GM23338 (cell line): ENCODE results near the gene GPR42. TPM values are rescaled to one million over a fixed set of nuclear protein-coding genes. Genes with fewer than 3 reads are reported as not detected.

Experiments
- ATAC-seq: fragments of 200-7000 bp; cut with Tn5 transposase; 3 replicates; pipeline ENCODE4 v1.9.1; 2020
- DNase-seq: peaks from one replicate; pipeline ENCODE4 v3.0.0-alpha.2; 2015; ENCODE audit warnings: low spot score
- H2AFZ ChIP-seq: fragments of 200-600 bp; sonication (generic); 2 replicates; pipeline ENCODE4 v1.8.0; 2016; ENCODE audit warnings: antibody characterized with exemption, mild to moderate bottlenecking, moderate library complexity
- H3F3A ChIP-seq: fragments of 200-600 bp; sonication (generic); replicated peaks from 2 replicates; pipeline ENCODE4 v1.8.0; 2017; ENCODE audit warnings: antibody characterized with exemption, mixed run types, low read depth
- H3K27ac ChIP-seq: fragments of 200-600 bp; sonication (generic); 2 replicates; pipeline ENCODE4 v1.6.1; 2016; ENCODE audit warnings: low read depth
- H3K27me3 ChIP-seq: fragments of 200-600 bp; sonication (generic); 2 replicates; pipeline ENCODE4 v1.8.0; 2016; ENCODE audit warnings: mild to moderate bottlenecking, mixed run types, moderate library complexity; ENCODE audit not compliant: insufficient read depth
- H3K36me3 ChIP-seq: fragments of 200-600 bp; sonication (generic); 2 replicates; pipeline ENCODE4 v1.8.0; 2016; ENCODE audit warnings: mild to moderate bottlenecking; ENCODE audit not compliant: insufficient read depth
- H3K4me1 ChIP-seq: fragments of 200-600 bp; sonication (generic); 2 replicates; pipeline ENCODE4 v1.8.0; 2016; ENCODE audit warnings: mild to moderate bottlenecking, moderate library complexity; ENCODE audit not compliant: insufficient read depth
- H3K4me2 ChIP-seq: fragments of 200-600 bp; sonication (generic); 2 replicates; pipeline ENCODE4 v1.7.1; 2017; ENCODE audit warnings: mixed run types
- H3K4me3 ChIP-seq: fragments of 200-600 bp; sonication (generic); 2 replicates; pipeline ENCODE4 v1.6.1; 2016; ENCODE audit warnings: mixed run types
- H3K79me2 ChIP-seq: fragments of 200-600 bp; sonication (generic); replicated peaks from 2 replicates; pipeline ENCODE4 v1.8.0; 2017; ENCODE audit warnings: mild to moderate bottlenecking; ENCODE audit not compliant: insufficient read depth
- H3K9me2 ChIP-seq: fragments of 200-600 bp; sonication (generic); 2 replicates; pipeline ENCODE4 v1.8.0; 2017; ENCODE audit not compliant: insufficient read depth
- H4K20me1 ChIP-seq: fragments of 200-600 bp; sonication (generic); replicated peaks from 2 replicates; pipeline ENCODE4 v1.8.0; 2017; ENCODE audit warnings: mild to moderate bottlenecking; ENCODE audit not compliant: insufficient read depth
- H3K27ac Mint-ChIP-seq: 2 replicates; pipeline ENCODE4 v1.8.0; 2020; ENCODE audit warnings: inconsistent platforms, mild to moderate bottlenecking, moderate library complexity, mixed read lengths
- H3K27me3 Mint-ChIP-seq: 3 replicates; pipeline ENCODE4 v1.8.0; 2022; ENCODE audit warnings: low read depth, mild to moderate bottlenecking, moderate library complexity, mixed read lengths, inconsistent platforms; ENCODE audit not compliant: insufficient read depth, poor library complexity
- H3K36me3 Mint-ChIP-seq: 3 replicates; pipeline ENCODE4 v1.8.0; 2021; ENCODE audit warnings: low read depth, mild to moderate bottlenecking, inconsistent platforms, moderate library complexity, mixed read lengths
- H3K4me1 Mint-ChIP-seq: 3 replicates; pipeline ENCODE4 v1.8.0; 2020; ENCODE audit warnings: mild to moderate bottlenecking, inconsistent platforms, mixed read lengths
- H3K4me3 Mint-ChIP-seq: 3 replicates; pipeline ENCODE4 v1.8.0; 2021; ENCODE audit warnings: moderate library complexity, mild to moderate bottlenecking, inconsistent platforms, mixed read lengths
- H3K9me3 Mint-ChIP-seq: 3 replicates; pipeline ENCODE4 v1.8.0; 2020; ENCODE audit warnings: moderate library complexity, mild to moderate bottlenecking, inconsistent platforms, mixed read lengths
- EZH2 ChIP-seq: fragments of 200-600 bp; sonication (generic); IDR thresholded peaks from one replicate; pipeline ENCODE4 v1.8.0; 2017; ENCODE audit warnings: antibody characterized with exemption, mild to moderate bottlenecking, low read depth; ENCODE audit not compliant: unreplicated experiment
- EZH2phosphoT487 ChIP-seq: fragments of 200-600 bp; sonication (generic); IDR thresholded peaks from one replicate; pipeline ENCODE4 v1.8.1; 2018; ENCODE audit warnings: antibody characterized with exemption; ENCODE audit not compliant: unreplicated experiment
- JUNB ChIP-seq: IDR thresholded peaks from one replicate; pipeline ENCODE4 v1.6.1; 2016; ENCODE audit warnings: antibody characterized with exemption; ENCODE audit not compliant: unreplicated experiment
- NANOG ChIP-seq: IDR thresholded peaks from 2 replicates; pipeline ENCODE4 v1.6.1; 2016; ENCODE audit warnings: antibody characterized with exemption, borderline replicate concordance
- STAT1 ChIP-seq: IDR thresholded peaks from one replicate; pipeline ENCODE4 v1.6.1; 2016; ENCODE audit warnings: antibody characterized with exemption; ENCODE audit not compliant: unreplicated experiment
- polyA plus RNA-seq: library from polyadenylated mRNA; unstranded; fragments of >200 nt; fragmentation: Nextera tagmentation; extraction: Ambion mirVana; gene quantifications from 2 replicates; pipeline ENCODE4 v1.2.1, GENCODE V29; 2016
- total RNA-seq: library from RNA; depleted of rRNA; stranded (reverse); fragments of >200 nt; shearing (Covaris generic); gene quantifications from 2 replicates; pipeline ENCODE4 v1.2.3, GENCODE V29; 2014
- TF ChIP-seq, protein P1 (sequence below), 2 experiments: fragments of 200-600 bp in 1 of 2; sonication (generic) in 1 of 2; conservative IDR thresholded peaks; 2 replicates each; pipeline versions ENCODE4 v1.5.1 to v1.6.1; 2016 to 2017; ENCODE audit warnings: antibody characterized with exemption in 2 of 2, low read depth in 2 of 2, mild to moderate bottlenecking in 2 of 2, moderate library complexity in 1 of 2
- TF ChIP-seq, protein P2 (sequence below): IDR thresholded peaks from one replicate; pipeline ENCODE4 v1.6.1; 2018; ENCODE audit warnings: antibody characterized with exemption; ENCODE audit not compliant: unreplicated experiment

The GPR42 gene
- total and polyA plus RNA-seq, 2 experiments from 2014 or later: not detected

DNA sequence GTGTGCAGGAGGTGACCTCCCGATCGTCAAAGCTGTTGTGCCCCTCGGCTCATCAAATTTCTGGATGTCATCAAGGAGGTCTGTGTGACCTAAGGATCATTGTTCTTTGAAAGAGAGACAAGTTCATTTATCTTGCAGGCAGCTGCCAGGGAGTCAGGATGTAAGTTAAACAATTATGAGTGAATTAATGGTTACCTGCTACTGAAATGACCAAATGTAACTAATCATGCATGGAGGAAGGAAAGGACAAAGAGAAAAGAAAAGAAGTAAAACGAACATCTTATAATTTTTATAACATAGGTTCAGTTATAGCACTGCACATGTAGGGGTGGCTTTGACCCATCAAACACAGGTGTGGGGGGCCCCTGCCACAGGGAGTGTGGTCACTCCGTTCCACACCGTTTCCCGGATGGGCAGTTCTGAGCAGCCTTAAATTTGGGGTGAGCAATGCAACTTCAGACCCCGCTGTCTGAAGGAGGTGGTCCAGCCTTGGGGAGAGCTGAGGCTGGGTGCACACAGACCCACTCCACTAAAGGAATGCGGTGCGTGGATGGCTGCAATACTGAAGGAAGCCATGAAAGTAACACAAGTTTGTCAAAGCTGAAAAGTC is 36.6 kb upstream of the GPR42 start (continued):
- TF ChIP-seq, protein P1, sequence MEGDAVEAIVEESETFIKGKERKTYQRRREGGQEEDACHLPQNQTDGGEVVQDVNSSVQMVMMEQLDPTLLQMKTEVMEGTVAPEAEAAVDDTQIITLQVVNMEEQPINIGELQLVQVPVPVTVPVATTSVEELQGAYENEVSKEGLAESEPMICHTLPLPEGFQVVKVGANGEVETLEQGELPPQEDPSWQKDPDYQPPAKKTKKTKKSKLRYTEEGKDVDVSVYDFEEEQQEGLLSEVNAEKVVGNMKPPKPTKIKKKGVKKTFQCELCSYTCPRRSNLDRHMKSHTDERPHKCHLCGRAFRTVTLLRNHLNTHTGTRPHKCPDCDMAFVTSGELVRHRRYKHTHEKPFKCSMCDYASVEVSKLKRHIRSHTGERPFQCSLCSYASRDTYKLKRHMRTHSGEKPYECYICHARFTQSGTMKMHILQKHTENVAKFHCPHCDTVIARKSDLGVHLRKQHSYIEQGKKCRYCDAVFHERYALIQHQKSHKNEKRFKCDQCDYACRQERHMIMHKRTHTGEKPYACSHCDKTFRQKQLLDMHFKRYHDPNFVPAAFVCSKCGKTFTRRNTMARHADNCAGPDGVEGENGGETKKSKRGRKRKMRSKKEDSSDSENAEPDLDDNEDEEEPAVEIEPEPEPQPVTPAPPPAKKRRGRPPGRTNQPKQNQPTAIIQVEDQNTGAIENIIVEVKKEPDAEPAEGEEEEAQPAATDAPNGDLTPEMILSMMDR (conservative IDR thresholded peaks at IDR 0.05; ENCODE audit: low read depth in 2 of 2): no peak
- TF ChIP-seq, protein P2, sequence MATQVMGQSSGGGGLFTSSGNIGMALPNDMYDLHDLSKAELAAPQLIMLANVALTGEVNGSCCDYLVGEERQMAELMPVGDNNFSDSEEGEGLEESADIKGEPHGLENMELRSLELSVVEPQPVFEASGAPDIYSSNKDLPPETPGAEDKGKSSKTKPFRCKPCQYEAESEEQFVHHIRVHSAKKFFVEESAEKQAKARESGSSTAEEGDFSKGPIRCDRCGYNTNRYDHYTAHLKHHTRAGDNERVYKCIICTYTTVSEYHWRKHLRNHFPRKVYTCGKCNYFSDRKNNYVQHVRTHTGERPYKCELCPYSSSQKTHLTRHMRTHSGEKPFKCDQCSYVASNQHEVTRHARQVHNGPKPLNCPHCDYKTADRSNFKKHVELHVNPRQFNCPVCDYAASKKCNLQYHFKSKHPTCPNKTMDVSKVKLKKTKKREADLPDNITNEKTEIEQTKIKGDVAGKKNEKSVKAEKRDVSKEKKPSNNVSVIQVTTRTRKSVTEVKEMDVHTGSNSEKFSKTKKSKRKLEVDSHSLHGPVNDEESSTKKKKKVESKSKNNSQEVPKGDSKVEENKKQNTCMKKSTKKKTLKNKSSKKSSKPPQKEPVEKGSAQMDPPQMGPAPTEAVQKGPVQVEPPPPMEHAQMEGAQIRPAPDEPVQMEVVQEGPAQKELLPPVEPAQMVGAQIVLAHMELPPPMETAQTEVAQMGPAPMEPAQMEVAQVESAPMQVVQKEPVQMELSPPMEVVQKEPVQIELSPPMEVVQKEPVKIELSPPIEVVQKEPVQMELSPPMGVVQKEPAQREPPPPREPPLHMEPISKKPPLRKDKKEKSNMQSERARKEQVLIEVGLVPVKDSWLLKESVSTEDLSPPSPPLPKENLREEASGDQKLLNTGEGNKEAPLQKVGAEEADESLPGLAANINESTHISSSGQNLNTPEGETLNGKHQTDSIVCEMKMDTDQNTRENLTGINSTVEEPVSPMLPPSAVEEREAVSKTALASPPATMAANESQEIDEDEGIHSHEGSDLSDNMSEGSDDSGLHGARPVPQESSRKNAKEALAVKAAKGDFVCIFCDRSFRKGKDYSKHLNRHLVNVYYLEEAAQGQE: no peak
- TF ChIP-seq EZH2phosphoT487: no peak
- no peak for TF ChIP-seq NANOG
- no peak for TF ChIP-seq JUNB
- TF ChIP-seq EZH2: no peak
- TF ChIP-seq STAT1: no peak

DNA sequence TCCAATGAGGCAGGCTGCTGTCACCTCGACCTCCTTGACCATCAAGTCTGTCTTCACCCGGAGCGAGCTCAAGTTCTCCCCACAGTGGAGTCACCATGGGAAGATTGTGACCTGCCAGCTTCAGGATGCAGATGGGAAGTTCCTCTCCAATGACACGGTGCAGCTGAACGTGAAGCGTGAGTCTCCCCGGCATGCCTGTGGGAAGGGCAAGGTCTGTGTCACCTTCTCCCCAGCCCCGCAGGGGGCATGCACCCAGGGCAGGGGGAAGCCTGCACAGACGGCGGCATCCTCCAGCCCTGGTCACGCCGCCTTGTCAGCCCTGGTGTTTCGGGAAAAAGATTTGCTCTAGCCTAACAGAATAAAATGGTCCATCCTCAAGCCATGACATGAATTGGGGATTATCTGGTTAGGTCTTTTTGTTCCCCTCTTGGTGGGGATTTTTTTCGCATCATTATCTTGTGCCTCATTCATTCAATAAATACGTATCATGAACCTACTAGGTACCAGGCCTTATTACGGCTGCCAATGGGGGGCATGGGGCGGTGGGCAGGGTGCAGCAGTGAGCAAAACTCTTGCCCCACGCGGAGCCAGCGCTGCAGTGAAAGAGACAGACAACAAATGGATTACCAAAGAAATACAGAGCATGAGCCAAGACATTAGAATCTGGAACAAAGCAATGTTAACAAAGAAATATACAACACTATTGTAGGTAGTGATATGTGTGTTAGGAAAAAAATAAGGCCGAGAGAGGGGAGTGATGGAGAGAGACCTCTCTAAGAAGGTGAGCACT is 34.5 kb upstream of the GPR42 start:
- no peak for DNase-seq
- H3K27me3 ChIP-seq: no peaks in the 10 kb centered on the region
- no peak for ATAC-seq
- H3K4me2 ChIP-seq: no peak overlapping the region
- H3K9me2 ChIP-seq: no peaks in the 10 kb centered on the region
- no peak overlapping the region for H3K27ac ChIP-seq
- no peaks in the 10 kb centered on the region for H3K4me1 ChIP-seq
- H3K4me3 ChIP-seq: no peak overlapping the region
- no peak overlapping the region for H2AFZ ChIP-seq
- peaks cover 5% of the 10 kb centered on the region for H3K27me3 Mint-ChIP-seq
- no peak overlapping the region; the same call in 1 of the 2 replicates for H3K27ac Mint-ChIP-seq
- no peaks in the 10 kb centered on the region for H3K79me2 ChIP-seq
- no peaks in the 10 kb centered on the region for H4K20me1 ChIP-seq
- H3K36me3 Mint-ChIP-seq: no peaks in the 10 kb centered on the region
- no peaks in the 10 kb centered on the region for H3F3A ChIP-seq
- no peaks in the 10 kb centered on the region for H3K36me3 ChIP-seq
- no peaks in the 10 kb centered on the region for H3K4me1 Mint-ChIP-seq
- H3K9me3 Mint-ChIP-seq: no peaks in the 10 kb centered on the region
- H3K4me3 Mint-ChIP-seq: no peak overlapping the region
- TF ChIP-seq, protein P1 (conservative IDR thresholded peaks at IDR 0.05; ENCODE audit: low read depth in 2 of 2): no peak
